NCI-H82 treated with DMSO at 0.1 percent for 48 hours (cell line): ENCODE measurements around the gene TRIM17.

Experiments used
- DNase-seq: peaks from one replicate; lab custom pipeline; 2025; ENCODE audit not compliant: unreplicated experiment; lab: John Stamatoyannopoulos, UW

Gene TRIM17

DNA sequence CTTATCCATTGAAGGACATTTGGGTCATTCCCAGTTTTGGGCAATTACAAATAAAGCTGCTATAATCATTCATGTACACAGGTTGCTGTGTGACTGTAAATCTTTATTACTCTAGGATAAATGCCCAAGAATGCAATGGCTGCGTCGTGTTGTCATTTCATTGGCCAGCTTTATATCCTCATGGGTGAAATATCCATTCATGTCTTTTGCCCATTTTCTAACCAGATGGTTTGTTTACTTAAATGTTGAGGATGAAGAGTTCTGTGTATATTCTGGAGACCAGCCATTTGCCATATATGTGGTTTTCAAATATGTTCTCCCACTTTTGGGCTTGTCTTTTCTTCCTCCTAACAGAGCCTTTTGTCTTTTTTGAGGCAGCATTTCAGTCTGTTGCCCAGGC lies 35.3 kb downstream of the TRIM17 start:
- DNase-seq, result no peak

DNA sequence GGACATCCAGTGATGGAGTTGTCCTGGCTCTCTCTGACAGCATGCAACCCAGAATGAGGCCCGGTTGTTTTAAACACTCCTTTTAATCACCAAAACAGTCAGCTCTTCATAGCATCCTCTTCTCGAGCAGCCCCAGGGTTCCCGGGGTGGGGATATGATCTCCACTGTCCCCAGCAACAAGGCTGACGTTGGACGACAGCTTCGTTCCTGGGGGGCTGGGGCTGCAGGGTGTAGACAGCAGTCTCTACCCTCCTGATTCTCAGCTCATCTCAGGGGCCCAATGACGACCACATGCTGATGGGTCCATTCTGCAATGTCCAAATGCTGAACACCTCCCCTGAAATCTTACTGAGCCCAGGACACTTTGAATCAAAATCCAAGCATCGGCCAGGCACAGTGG lies 37.0 kb downstream of the TRIM17 start:
- no peak for DNase-seq

DNA sequence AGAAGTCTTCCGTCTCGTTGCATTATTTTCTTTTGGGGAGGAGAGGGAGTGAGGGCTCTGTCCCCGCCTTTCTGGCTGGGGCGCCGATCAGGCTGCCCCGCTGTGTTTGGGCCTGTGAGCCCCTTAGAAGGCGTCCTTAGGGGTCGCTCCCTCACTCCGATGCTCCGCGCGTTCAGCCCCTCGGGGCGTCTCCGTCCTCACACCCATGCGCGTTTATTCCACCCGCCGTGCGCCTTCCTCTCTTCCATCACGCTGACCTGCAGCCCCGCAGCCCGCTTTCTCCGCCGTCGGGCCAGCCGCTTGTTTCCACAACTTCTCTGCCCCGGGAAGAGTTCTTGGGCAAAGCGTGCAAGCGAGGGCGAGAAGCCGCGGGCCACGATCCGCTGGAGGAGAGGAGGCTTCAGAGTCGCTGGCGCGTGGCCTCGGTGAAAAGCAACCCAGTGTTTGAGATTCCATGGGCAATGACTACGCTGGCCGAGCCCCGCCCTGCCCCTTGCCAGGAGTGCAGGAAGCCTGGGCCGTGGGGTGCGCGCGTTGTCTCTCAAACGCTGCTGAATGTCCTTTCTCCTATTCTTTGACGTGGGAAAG lies 37.7 kb downstream of the TRIM17 start:
- no peak for DNase-seq

DNA sequence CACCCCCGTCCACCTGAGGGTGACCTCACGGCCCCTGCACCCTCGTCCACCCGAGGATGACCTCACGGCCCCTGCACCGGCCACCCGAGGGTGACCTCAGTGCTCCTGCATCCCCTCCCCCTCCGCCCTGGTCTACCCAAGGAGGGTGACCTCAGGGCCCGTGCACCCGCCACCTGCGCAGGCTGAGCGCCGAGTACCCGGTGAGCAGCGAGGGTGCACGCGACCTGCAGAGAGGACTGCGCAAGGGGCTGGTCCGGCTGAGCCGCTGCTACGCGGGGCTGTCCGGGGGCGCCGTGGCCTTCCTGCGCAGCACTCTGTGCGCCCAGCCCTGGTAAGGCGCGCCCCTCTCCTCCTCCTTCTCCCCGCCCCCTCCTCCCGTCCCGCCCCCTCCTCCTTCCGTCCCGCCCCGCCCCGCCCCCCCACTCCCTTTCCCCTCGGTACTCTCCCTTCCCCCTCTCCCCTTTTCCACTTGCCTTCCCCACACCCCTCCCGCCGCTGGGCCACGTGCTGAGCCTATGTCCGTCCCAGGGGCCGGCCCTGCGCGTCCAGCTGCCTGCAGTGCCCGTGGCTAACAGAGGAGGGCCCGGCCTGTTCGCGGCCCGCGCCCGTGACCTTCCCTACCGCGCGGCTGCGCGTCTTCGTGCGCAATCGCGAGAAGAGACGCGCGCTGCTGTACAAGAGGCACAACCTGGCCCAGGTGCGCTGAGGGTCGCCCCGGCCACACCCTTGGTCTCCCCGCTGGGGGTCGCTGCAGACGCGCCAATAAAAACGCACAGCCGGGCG lies 38.4 kb downstream of the TRIM17 start:
- DNase-seq, result peak; percentile 68

DNA sequence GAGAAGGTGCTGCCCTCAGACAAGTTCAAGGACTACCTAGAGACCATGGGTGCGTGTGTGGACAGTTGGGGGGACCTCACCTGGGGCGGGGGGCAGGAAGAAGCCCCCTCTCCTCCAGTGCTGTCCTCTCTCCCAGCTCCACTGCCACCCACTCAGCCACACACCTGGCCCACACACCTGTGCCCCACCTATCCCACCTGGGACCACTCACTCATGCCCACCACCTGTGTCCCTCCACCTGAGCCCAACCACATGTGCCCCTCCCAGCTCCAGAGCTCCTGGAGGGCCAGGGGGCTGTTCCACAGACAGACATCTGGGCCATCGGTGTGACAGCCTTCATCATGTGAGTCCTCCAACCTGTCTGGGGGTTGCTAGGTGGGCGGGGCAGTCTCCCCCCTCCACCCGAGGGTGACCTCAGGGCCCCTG lies 39.0 kb downstream of the TRIM17 start:
- DNase-seq, result no peak

DNA sequence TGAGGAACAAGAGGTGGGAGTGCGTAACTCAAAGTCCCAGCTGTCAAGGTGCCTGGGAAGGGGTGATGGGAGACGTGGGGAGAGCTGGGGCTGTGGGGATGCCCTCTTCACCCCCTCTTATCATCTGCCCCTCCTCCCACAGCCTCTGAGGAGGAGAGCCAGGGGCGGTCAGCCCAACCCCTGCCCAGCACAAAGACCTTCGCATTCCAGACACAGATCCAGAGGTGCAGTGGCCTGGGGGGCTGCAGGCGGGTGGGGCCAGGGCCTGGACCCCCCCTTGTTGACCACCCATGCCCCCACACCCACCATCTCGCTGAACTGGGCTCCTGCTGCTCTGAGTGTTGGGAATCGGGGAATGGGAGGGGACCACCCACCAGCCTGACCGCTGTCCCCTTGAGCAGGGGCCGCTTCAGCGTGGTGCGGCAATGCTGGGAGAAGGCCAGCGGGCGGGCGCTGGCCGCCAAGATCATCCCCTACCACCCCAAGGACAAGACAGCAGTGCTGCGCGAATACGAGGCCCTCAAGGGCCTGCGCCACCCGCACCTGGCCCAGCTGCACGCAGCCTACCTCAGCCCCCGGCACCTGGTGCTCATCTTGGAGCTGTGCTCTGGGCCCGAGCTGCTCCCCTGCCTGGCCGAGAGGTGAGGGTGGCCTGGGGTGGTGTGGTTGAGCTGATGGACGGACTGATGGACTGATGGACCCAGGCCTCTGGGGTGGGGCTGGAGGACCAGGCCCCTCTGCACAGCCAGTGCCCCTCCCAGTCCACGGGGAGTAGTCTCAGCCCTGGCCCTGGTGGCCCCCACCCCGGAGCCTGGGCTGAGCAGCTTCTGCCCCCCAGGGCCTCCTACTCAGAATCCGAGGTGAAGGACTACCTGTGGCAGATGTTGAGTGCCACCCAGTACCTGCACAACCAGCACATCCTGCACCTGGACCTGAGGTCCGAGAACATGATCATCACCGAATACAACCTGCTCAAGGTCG lies 39.7 kb downstream of the TRIM17 start:
- no peak for DNase-seq

DNA sequence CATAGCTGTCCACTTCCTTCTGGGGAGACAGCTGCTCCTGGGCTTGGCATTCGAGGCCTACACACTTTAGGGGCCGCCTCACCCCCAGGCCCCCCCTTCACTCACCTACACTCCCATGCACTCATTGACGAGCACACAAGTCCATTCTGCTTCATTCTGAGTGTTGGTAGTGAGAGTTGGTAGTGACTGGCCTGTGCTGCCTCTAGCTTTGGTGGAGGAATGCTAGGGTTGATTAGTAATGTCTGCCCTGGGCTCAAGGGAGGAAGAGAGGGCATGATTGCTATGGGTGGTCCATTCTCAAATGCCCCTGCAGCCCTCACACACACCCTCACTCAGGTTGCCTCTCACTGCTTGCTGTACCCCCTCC lies 40.4 kb downstream of the TRIM17 start:
- DNase-seq, result no peak

DNA sequence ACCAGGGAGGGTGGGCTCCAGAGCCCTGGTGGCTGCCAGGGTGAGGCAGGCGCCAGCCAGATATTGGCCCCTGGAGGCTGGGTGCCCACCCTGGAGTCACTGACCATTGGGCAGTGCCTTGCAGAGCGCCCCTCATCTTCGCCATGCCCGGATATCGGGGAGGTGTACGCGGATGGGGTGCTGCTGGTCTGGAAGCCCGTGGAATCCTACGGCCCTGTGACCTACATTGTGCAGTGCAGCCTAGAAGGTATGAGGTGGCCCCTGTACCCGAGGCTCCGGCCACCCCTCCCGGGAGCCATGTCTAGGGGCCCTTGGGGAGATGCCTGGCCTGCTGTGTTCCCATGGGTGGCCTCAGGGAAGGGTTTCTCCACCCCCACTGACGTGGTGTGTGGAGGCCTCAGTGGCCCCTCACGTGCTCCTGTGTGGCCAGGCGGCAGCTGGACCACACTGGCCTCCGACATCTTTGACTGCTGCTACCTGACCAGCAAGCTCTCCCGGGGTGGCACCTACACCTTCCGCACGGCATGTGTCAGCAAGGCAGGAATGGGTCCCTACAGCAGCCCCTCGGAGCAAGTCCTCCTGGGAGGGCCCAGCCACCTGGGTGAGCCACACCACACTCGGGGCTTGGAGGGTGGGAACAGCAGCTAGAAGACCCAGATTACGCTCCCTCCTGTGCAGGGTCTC lies 40.9 kb downstream of the TRIM17 start:
- no peak for DNase-seq

DNA sequence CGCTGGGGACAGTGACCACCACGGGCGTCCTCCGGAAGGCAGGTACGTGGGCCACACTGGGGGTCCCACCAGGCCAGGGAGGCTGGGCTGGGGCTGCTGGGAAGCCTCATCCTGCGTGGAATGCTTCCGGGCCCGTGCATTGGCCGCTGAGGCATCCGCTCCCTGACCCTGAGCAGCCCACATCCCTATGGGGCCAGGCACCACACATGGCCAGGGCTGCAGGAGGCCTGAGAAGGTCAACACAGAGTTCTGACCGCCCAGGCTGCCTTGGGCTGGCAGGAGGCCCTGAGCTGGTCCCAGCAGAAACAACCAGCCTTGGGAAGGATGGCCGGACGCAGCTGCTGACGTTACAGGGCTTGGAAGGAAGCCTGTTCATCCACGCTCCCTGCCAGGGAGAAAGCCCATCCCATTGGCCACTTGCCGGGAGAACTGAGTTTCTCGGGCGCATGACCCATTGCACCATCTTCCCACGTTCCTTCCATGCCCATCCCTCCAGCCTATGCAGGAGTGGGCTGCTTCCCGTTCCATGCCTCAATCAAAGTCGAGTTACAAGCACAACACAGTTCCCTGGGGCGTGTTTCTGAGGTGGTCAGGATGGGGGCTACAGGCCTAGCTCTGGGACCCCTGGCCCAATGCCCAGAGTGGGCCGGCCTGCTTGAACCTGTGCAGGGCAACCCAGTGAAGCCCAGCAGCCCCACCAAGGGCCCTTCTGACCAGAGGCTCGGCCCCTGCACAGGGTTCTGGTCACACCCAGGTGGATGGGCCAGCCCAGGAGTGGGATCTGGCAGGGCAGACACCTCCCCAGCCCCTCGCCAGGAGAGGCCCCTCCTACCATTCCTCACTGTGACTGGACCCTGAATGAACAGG lies 41.7 kb downstream of the TRIM17 start:
- DNase-seq, result no peak

DNA sequence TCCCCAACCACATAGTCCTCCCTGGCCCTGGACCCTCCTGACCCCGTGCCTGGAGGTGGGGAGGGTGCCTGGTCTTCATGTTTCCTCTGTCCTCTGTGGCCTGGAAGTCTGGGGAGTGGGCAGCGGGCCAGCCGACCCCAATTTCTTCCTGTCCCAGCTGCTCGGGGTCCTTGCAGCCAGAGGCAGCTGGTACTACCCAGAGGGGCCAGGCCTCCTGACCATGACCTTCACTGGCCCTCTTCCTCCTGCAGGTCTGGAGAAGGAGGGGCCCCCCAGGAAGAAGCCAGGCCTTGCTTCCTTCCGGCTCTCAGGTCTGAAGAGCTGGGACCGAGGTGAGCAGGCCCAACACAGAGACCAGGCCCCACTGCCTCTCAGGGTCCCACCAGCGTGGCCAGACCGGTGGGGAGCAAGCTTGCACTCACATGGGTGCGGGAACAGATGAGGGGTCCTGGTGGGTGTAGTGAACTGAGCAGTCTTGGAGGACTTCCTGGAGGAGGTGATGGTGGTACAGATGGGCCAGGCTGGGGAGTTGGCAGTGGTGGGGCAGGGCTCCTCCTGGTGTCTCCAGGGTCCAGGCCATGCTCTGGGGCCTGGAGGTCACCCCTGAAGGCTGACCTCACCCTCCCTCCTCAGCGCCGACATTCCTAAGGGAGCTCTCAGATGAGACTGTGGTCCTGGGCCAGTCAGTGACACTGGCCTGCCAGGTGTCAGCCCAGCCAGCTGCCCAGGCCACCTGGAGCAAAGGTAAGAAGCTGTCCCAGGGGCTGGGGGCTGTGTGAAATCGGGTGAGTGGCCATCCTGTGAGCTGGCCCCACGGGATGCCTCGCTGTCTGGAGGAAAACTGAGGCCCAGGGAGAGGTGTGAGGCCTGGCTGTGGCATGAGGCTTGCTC lies 42.7 kb downstream of the TRIM17 start:
- no peak for DNase-seq

DNA sequence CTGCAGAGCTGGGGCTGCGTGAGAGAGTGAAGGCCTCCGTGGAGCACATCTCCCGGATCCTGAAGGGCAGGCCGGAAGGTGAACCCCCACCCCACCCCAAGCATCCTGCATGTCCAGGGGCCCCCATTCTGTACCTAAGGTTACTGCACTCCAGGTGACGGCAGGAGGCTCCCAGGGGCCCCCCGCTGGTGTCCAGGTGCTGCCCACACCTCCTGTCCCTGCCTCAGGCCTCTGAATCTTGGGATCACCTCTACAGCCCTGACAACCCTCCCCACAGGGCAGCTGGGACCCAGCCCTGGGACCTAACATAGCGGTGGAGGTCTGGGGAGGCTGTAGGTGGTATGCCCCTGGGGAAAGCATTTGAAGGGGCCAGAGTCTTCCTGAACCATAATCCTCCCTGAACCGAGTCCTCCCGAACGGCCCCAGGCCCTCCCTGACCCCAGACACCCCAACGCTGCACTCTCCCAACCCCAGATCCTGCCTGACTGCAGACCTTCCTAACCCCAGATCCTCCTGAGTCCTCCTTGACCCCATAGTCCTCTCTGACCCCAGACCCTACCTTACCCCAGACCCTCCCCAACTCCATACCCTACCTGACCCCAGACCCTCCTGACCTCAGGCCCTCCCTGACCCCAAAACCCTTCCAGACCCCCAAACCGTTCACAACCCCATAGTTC lies 43.5 kb downstream of the TRIM17 start:
- no peak for DNase-seq

DNA sequence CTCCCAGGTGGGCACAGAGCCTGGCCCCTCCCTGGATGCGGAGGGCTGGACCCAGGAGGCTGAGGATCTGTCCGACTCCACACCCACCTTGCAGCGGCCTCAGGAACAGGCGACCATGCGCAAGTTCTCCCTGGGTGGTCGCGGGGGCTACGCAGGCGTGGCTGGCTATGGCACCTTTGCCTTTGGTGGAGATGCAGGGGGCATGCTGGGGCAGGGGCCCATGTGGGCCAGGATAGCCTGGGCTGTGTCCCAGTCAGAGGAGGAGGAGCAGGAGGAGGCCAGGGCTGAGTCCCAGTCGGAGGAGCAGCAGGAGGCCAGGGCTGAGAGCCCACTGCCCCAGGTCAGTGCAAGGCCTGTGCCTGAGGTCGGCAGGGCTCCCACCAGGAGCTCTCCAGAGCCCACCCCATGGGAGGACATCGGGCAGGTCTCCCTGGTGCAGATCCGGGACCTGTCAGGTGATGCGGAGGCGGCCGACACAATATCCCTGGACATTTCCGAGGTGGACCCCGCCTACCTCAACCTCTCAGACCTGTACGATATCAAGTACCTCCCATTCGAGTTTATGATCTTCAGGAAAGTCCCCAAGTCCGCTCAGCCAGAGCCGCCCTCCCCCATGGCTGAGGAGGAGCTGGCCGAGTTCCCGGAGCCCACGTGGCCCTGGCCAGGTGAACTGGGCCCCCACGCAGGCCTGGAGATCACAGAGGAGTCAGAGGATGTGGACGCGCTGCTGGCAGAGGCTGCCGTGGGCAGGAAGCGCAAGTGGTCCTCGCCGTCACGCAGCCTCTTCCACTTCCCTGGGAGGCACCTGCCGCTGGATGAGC lies 44.3 kb downstream of the TRIM17 start:
- DNase-seq, result no peak

DNA sequence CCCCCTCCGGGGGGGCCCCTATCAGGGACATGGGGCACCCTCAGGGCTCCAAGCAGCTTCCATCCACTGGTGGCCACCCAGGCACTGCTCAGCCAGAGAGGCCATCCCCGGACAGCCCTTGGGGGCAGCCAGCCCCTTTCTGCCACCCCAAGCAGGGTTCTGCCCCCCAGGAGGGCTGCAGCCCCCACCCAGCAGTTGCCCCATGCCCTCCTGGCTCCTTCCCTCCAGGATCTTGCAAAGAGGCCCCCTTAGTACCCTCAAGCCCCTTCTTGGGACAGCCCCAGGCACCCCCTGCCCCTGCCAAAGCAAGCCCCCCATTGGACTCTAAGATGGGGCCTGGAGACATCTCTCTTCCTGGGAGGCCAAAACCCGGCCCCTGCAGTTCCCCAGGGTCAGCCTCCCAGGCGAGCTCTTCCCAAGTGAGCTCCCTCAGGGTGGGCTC lies 44.9 kb downstream of the TRIM17 start:
- no peak for DNase-seq

DNA sequence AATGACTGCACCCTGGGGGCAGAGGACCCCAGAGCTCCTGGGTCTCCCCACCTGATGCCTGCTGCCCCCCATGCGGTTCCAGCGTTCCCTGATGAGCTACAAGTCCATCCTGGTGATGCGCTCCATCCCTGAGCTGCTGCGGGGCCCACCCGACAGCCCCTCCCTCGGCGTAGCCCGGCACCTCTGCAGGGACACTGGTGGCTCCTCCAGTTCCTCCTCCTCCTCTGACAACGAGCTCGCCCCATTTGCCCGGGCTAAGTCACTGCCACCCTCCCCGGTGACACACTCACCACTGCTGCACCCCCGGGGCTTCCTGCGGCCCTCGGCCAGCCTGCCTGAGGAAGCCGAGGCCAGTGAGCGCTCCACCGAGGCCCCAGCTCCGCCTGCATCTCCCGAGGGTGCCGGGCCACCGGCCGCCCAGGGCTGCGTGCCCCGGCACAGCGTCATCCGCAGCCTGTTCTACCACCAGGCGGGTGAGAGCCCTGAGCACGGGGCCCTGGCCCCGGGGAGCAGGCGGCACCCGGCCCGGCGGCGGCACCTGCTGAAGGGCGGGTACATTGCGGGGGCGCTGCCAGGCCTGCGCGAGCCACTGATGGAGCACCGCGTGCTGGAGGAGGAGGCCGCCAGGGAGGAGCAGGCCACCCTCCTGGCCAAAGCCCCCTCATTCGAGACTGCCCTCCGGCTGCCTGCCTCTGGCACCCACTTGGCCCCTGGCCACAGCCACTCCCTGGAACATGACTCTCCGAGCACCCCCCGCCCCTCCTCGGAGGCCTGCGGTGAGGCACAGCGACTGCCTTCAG lies 45.5 kb downstream of the TRIM17 start:
- no peak for DNase-seq

DNA sequence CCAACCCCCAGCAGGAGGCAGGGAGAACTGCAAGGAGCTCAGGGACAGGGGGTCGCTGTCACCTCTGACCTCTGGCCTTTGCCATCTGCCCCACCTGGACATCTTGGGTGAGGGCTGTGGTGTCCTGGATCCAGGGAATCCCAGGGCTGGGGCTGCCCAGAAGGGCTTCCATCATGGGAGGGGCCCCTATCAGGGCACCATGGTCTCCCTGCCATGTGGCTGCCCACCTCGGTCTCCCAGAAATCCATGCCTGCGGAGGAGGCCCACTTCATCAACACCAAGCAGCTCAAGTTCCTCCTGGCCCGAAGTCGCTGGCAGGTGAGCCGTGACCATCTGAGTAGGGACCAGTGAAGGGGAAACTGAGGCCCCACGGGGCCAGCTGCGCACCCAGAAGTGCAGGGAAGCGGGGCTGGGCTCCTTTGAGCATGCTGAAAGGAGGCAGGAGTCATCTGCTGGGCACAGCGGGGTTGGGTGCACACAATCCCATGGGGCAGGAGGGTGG lies 46.2 kb downstream of the TRIM17 start:
- no peak for DNase-seq

DNA sequence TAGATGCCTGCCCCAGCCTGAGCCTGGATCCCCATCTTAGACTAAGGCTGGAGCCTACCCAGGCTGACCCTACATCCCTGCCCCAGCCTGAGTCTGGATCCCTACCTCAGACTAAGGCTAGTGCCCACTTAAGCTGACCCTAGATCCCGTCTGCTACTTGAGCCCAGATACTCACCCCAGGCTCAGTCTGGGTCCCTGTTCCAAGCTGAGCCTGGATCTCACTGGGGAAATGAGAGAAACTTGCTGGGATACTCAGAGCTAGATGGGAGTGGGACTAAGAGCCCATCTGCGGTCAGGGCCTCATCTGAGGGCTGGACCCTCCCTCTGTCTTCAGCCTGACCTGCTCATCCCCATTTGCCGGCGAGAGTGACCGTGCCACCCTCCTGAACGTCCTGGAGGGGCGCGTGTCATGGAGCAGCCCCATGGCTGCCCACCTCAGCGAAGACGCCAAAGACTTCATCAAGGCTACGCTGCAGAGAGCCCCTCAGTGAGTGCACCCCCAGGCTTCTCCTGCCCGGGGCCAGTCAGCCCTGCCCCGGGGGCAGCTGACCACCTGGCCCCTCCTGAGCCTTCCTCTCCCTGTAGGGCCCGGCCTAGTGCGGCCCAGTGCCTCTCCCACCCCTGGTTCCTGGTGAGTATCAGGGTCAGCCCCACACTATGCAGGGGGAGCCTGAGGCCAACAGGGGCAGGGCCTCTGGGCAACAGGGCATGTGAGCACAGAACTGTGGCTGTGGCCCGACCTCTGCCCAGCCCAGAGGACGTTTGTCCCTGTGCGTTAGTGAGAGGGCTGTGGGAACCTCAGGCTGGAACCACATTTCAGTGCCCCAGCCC lies 46.8 kb downstream of the TRIM17 start:
- no peak for DNase-seq
